Hepatocyte (in vitro differentiated cells): ENCODE measurements around the gene AHCY.

Experiments
- EZH2 ChIP-seq: fragments of 200-600 bp; sonication (generic); IDR thresholded peaks from 2 replicates; pipeline ENCODE4 v1.6.1; 2016; ENCODE audit warnings: antibody characterized with exemption, mild to moderate bottlenecking, borderline replicate concordance
- EZH2phosphoT487 ChIP-seq: fragments of 200-600 bp; sonication (generic); IDR thresholded peaks from one replicate; pipeline ENCODE4 v1.6.1; 2018; ENCODE audit warnings: antibody characterized with exemption, mild to moderate bottlenecking, low read depth, moderate library complexity; ENCODE audit not compliant: unreplicated experiment, severe bottlenecking
- TF ChIP-seq, protein P1 (sequence below): fragments of 200-600 bp; sonication (generic); IDR thresholded peaks from 2 replicates; pipeline ENCODE4 v1.5.1; 2016; ENCODE audit warnings: antibody characterized with exemption, mild to moderate bottlenecking; ENCODE audit not compliant: poor library complexity

GRCh38 chr20:34249291-34249690 lies 53.9 kb downstream of the AHCY start:
- TF ChIP-seq, protein P1, sequence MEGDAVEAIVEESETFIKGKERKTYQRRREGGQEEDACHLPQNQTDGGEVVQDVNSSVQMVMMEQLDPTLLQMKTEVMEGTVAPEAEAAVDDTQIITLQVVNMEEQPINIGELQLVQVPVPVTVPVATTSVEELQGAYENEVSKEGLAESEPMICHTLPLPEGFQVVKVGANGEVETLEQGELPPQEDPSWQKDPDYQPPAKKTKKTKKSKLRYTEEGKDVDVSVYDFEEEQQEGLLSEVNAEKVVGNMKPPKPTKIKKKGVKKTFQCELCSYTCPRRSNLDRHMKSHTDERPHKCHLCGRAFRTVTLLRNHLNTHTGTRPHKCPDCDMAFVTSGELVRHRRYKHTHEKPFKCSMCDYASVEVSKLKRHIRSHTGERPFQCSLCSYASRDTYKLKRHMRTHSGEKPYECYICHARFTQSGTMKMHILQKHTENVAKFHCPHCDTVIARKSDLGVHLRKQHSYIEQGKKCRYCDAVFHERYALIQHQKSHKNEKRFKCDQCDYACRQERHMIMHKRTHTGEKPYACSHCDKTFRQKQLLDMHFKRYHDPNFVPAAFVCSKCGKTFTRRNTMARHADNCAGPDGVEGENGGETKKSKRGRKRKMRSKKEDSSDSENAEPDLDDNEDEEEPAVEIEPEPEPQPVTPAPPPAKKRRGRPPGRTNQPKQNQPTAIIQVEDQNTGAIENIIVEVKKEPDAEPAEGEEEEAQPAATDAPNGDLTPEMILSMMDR, result no peak
- no peak for TF ChIP-seq EZH2phosphoT487
- no peak for TF ChIP-seq EZH2
